H4 (cell line): ENCODE results near the gene CCT8L2. TPM values are rescaled to one million over a fixed set of nuclear protein-coding genes. Genes with fewer than 3 reads are reported as not detected.
"Not testable (repeated sequence)": the region's sequence is repeated elsewhere in the genome, so short reads cannot be mapped to it uniquely, and the experiment has no call there.

ENCODE experiments used
- DNase-seq: peaks from one replicate; pipeline ENCODE4 v3.0.0-alpha.2; 2015; ENCODE audit warnings: low spot score
- total RNA-seq: library from RNA; depleted of rRNA; stranded (reverse); fragments of >200 nt; shearing (Covaris generic); gene quantifications from 2 replicates; pipeline ENCODE4 v1.2.3, GENCODE V29; 2014

The CCT8L2 gene
- total RNA-seq, 1 experiment from 2014 or later = not detected

DNA sequence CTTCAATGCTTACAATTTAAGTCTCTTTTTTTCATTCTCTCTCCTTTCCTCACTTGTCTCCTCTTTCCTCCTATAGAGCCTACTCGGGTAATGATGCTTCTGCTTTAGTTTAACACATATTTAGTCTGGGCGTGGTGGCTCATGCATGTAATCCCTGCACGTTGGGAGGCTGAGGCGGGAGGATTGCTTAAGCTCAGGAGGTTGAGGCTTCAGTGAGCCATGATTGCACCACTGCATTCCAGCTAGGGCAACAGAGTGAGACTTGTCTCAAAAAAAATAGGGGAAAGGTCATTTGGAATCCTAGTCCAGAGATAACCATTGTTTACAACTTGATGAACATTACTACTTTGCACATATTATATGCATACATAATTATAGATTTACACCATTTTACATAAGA is 1.4 kb upstream of the CCT8L2 start:
- no peak for DNase-seq

- not testable (repeated sequence) for DNase-seq
These were observed 379 bp downstream of the CCT8L2 start for GRCh38 chr22:16592231-16592630.

- DNase-seq = not testable (repeated sequence)
These were observed 1.5 kb downstream of the CCT8L2 start for GRCh38 chr22:16591136-16591535.

DNA sequence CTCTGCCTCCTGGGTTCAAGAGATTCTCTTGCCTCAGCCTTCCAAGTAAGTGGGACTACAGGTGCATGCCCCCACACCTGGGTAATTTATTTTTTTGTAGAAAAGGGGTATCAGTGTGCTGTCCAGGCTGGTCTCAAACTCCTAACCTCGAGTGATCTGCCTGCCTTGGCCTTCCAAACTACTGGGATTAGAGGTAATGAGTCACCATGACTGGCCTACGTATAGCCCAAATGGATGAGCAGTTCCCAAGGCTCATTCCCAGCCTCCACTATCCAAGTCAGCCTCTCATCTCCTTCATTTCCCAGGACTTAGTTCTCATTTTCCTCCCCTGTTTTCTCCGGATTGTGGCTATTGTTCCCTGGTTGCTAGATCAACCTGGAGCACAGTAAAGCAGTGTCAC is 5.6 kb downstream of the CCT8L2 start:
- DNase-seq = no peak

DNA sequence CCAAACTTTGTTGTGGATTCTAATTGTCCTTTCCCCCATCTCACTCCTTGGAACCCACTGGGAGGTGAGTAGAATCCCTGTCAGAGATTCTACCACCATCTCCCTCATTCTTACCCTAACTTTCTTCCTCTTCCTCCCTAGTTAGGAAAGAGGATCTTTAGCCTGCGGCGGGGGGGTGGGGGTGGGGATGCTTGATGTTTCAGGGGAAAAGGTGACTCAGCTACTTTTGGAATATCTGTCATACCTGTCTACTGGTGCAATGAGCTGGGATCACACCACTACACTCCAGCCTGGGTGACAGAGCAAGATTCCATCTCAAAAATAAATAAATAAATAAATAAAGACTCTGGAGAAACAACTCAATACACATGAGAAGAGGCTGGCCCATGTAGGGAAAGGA is 6.4 kb downstream of the CCT8L2 start:
- no peak for DNase-seq

DNA sequence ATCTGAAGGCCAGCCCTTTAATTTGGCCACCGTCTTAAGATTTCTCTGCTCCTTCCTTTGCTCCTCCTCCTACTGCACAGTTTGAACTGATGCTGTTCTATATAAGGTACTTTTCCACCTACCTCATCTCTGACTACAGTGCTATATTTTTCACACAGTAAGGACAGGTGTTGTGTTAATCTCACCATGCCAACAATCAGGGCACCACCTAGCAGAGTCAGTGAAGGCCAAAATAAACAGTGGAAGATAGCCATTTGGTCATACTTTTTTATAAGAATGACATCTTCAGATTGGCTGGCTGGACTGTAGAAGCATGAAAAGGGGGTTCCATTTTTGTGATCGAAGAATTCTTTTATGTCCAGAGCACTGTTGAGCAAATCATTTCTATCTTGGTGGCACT is 11.7 kb downstream of the CCT8L2 start:
- not testable (repeated sequence) for DNase-seq

DNA sequence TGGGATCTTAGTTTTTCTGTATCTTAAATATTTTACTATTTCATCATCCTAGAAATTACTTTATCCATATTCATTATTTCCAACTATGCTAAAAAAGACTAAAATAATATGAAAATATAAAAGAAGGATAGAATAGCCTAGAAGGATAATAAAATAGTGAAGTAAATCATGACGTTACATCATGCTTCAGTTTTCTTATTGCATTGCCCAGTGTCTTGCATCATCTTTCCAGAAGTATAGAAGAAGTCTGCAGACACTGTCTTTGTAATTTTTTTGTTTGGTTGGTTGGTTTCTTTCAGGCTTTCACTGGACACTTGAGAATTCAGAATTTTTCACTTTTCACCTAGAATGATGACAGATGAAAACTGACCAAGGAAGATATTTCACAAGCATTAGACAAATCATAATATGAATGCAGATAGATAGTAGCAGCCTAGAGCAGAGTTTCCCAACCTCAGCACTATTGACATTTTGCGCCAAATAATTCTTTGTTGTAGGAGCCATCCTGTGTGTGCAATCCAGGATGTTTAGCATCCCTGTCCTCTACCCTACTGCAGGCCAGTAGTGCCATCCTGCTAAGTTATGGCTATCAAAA is 23.3 kb downstream of the CCT8L2 start:
- DNase-seq = not testable (repeated sequence)

- DNase-seq = no peak
These were observed 24.2 kb downstream of the CCT8L2 start for GRCh38 chr22:16568425-16568758.

GRCh38 chr22:16567617-16568424 is 24.8 kb downstream of the CCT8L2 start:
- DNase-seq = not testable (repeated sequence)

GRCh38 chr22:16566421-16567151 is 26.0 kb downstream of the CCT8L2 start:
- not testable (repeated sequence) for DNase-seq

DNA sequence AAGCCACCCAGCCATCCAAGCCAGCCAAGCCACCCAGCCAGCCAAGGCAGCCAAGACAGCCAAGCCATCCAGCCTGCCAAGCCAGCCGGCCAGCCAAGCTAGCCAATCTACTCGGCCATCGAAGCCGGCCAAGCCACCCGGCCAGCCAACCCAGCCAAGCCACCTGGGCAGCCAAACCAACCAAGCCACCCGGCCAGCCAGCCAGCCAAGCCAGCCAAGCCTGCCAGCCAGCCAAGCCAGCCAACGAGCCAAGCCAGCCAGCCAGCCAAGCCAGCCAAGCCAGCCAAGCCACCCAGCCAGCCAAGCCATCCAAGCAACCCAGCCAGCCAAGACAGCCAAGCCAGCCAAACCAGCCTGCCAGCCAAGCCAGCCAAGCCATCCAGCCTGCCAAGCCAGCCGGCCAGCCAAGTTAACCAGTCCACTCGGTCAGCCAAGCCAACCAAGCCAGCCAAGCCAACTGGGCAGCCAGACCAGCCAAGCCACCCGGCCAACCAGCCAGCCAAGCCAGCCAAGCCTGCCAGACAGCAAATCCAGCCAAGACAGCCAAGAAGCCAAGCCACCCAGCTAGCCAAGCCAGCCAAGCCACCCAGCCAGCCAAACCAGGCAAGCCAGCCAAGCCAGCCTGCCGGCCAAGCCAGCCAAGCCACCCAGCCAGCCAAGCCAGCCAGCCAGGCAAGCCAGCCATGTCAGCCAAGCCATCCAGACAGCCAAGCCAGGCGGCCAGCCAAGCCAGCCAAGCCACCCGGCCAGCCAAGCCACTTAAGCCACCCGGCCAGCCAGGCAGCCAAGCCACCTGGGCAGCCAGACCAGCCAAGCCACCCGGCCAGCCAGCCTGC is 26.8 kb downstream of the CCT8L2 start:
- DNase-seq = not testable (repeated sequence)

DNA sequence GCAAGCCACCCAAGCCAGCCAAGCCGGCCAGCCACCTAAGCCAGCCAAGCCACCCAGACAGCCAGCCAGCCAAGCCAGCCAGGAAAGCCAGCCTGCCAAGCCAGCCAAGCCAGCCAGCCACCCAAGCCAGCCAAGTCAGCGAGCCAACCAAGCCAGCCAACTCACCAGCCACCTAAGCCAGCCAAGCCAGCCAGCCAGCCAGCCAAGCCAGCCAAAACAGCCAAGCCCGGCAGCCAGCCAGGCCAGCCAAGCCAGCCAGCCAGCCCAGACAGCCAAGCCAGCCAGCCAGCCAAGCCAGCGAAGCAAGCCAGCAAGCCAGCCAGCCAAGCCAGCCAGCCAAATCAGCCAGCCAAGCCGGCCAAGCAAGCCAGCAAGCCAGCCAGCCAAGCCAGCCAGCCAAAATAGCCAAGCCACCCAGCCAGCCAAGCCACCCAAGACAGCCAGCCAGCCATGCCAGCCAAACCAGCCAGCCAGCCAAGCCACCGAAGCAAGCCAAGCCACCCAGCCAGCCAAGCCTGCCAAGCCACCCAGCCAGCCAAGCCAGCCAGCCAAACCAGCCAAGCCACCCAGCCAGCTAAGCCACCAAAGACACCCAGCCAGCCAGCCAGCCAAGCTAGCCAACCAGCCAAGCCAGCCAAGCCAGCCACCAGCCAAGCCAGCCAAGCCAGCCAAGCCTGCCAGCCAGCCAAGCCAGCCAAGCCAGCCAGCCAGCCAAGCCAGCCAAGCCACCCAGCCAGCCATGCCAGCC is 27.6 kb downstream of the CCT8L2 start:
- not testable (repeated sequence) for DNase-seq

DNA sequence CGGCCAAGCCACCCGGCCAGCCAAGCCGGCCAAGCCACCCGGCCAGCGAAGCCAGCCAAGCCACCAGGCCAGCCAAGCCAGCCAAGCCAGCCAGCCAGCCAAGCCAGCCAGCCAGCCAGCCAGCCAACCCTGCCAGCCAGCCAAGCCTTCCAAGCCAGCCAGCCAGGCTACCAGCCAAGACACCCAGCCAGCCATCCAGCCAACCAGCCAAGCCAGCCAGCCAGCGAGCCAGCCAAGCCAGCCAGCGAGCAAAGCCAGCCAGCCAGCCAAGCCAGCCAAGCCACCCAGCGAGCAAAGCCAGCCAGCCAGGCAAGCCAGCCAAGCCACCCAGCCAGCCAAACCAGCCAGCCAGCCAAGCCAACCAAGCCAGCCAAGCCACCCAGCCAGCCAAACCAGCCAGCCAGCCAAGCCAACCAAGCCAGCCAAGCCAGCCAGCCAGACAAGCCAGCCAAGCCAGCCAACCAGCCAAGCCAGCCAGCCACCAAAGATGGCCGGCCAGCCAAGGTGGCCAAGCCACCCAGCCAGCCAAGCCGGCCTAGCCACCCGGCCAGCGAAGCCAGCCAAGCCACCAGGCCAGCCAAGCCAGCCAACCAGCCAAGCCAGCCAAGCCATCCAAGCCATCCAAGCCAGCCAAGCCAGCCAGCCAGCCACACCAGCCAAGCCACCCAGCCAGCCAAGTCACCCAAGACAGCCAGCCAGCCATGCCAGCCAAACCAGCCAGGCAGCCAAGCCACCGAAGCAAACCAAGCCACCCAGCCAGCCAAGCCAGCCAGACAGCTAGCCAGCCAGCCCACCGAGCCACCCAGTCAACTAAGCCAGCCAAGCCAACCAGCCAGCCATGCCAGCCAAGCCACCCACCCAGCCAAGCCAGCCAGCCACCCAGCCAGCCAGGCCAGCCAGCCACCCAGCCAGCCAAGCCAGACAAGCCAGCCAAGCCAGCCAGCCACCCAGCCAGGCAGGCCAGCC is 28.8 kb downstream of the CCT8L2 start:
- no peak for DNase-seq

- no peak for DNase-seq
These were observed 29.7 kb downstream of the CCT8L2 start for GRCh38 chr22:16562711-16563554.

DNA sequence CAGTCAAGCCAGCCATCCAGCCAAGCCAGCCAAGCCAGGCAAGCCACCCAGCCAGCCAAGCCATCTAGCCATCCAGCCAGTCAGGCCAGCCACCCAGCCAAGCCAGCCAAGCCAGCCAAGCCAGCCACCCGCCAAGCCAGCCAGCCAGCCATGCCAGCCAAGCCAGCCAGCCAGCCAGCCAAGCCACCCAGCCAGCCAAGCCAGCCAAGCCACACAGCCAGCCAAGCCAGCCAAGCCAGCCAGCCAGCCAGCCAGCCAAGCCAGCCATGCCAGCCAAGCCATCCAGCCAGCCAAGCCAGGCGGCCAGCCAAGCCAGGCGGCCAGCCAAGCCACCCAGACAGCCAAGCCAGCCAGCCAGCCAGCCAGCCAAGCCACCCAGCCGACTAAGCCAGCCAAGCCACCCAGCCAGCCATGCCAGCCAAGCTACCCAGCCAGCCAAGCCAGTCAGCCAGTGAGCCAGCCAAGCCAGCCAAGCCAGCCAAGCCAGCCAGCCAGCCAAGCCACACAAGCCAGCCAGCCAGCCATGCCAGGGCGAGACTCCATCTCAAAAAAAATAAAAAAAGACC is 31.4 kb downstream of the CCT8L2 start:
- DNase-seq = not testable (repeated sequence)

DNA sequence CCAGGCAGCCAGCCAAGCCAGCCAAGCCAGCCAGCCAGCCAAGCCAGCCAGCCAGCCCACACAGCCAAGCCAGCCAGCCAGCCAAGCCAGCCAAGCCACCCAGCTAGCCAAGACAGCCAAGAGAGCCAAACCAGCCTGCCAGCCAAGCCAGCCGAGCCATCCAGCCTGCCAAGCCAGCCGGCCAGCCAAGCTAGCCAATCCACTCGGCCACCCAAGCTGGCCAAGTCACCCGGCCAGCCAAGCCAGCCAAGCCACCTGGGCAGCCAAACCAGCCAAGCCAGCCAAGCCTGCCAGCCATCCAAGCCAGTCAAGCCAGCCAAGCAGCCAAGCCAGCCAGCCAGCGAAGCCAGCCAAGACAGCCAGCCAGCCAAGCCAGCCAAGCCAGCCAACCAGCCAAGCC is 32.0 kb downstream of the CCT8L2 start:
- DNase-seq = not testable (repeated sequence)

DNA sequence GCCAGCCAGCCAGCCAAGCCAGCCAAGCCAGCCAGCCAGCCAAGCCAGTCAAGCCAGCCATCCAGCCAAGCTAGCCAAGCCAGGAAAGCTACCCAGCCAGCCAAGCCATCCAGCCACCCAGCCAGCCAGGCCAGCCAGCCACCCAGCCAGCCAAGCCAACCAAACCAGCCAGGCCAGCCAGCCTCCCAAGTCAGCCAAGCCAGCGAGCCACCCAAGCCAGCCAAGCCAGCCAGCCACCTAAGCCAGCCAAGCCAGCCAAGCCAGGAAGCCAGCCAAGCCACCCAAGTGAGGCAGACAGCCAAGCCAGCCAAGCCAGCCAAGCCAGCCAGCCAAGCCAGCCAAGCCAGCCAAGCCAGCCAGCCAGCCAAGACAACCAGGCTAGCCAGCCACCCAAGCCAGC is 32.6 kb downstream of the CCT8L2 start:
- not testable (repeated sequence) for DNase-seq
